C1 segment of cervical spinal cord (tissue), 14 donors: ENCODE measurements around the gene OST4.
A peak's percentile ranks its signal among the peaks of the same experiment; 100 is the strongest.

Experiments used
- DNase-seq, 14 donors: peaks; one replicate each; lab custom pipeline; 2025; lab: John Stamatoyannopoulos, UW

The OST4 gene

GRCh38 chr2:27054721-27055120, 16.7 kb downstream of the OST4 start:
- DNase-seq, result no peak

- no peak for DNase-seq
Observed at GRCh38 chr2:27053776-27054175, 17.7 kb downstream of the OST4 start.

GRCh38 chr2:27053321-27053720, 18.1 kb downstream of the OST4 start:
- DNase-seq, result no peak

GRCh38 chr2:27051902-27052645, 19.4 kb downstream of the OST4 start:
- DNase-seq, result peak in 4 of 14 donors; percentile 27 to 70 (median 50)

GRCh38 chr2:27050996-27051901, 20.2 kb downstream of the OST4 start, which contains the start of gene AGBL5:
TSS of gene AGBL5 (plus strand) at chr2:27051668. CDS start at chr2:27052959, 1,291 bp downstream.
- DNase-seq, result peak in 13 of 14 donors; percentile 67 to 93 (median 90)

GRCh38 chr2:27050281-27050995, 21.0 kb downstream of the OST4 start:
- DNase-seq, result peak; percentile 67 to 94 (median 88)

- peak in 4 of 14 donors; percentile 41 to 63 (median 48) for DNase-seq
Observed at GRCh38 chr2:27049422-27050280, 21.8 kb downstream of the OST4 start.

GRCh38 chr2:27042985-27043634, 28.3 kb downstream of the OST4 start:
- no peak for DNase-seq

- no peak for DNase-seq
Observed at GRCh38 chr2:27042159-27042661, 29.2 kb downstream of the OST4 start.

- no peak for DNase-seq
Observed at GRCh38 chr2:27041752-27042151, 29.7 kb downstream of the OST4 start.

- no peak for DNase-seq
Observed at GRCh38 chr2:27040282-27040681, 31.2 kb downstream of the OST4 start.

GRCh38 chr2:27039871-27040270, 31.6 kb downstream of the OST4 start:
- DNase-seq, result no peak

GRCh38 chr2:27039426-27039825, 32.0 kb downstream of the OST4 start:
- no peak for DNase-seq

- DNase-seq, result no peak
Observed at GRCh38 chr2:27038631-27039339, 32.7 kb downstream of the OST4 start.

- no peak for DNase-seq
Observed at GRCh38 chr2:27038012-27038411, 33.4 kb downstream of the OST4 start.

GRCh38 chr2:27033253-27033852, 38.1 kb downstream of the OST4 start:
- no peak for DNase-seq

- peak in 13 of 14 donors; percentile 32 to 88 (median 74) for DNase-seq
Observed at GRCh38 chr2:27032495-27033252, 38.8 kb downstream of the OST4 start, which contains the start of gene TMEM214. TSS of gene TMEM214 (plus strand) at chr2:27032965. CDS start at chr2:27033016, 51 bp downstream.

GRCh38 chr2:27029051-27029450, 42.4 kb downstream of the OST4 start:
- no peak for DNase-seq
